ENCODE measurements around the gene ACOXL.

DNA sequence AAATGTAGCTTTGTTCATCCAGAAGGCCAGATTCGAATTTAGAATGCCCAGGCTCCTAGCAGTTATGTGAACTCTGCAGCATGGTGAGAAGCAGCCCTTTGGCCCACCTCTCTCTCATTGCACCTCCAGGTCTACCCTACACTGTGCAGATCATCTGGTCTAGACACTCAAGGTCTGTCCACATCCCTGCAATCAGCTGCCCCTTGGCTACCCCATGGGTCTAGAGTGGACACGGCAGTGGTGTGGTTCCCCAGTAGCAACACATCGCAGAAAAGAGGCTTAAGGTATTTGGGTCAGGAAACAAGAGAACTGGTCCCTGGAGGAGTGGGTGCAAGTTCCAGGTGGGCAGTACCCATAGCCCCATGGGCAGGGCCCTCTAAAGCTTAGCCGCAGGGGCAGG, 311.7 kb downstream of the ACOXL start:
- TF ChIP-seq POLR2A (IDR thresholded peaks at IDR 0.05): no peak
- TF ChIP-seq CTCF (IDR thresholded peaks at IDR 0.05): no peak

Data from right lobe of liver (tissue), 4 donors.